ENCODE measurements around the gene CHMP2A.

DNA sequence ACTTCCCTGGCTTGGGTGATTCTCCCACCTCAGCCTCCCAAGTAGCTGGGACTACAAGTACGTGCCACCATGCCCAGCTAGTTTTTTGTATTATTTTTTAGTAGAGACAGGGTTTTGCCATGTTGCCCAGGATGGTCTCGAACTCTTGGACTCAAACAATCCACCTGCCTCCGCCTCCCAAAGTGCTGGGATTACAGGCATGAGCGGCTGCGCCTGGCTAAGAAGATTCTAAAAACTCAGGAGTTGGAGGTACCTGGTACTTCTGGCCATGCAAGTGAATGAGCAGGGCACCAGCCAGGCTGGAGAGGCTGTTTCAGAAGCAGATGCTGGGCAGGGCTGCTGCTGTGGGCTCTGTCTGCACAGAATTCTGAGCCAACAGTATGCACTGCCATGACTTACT lies 12.1 kb upstream of the CHMP2A start:
- TF ChIP-seq ZNF274 (IDR thresholded peaks at IDR 0.05; ENCODE audit: borderline replicate concordance, extremely low read depth, low read length) (no peak), POLR2A (IDR thresholded peaks at IDR 0.05; ENCODE audit: control extremely low read depth in 1 of 2, low read depth in 2 of 2, low read length in 2 of 2) (no peak), EZH2 (IDR thresholded peaks at IDR 0.05; ENCODE audit: low read depth, low read length, severe bottlenecking) (no peak), EP300 (IDR thresholded peaks at IDR 0.05; ENCODE audit: borderline replicate concordance in 1 of 2, low read depth in 2 of 2, low read length in 2 of 2) (no peak), POLR2AphosphoS5 (IDR thresholded peaks at IDR 0.05; ENCODE audit: low read depth, low read length) (no peak), BRCA1 (IDR thresholded peaks at IDR 0.05; ENCODE audit: low read depth, low read length) (no peak), SAP30 (IDR thresholded peaks at IDR 0.05; ENCODE audit: insufficient read depth, insufficient replicate concordance, low read length) (no peak), TCF12 (IDR thresholded peaks at IDR 0.05; ENCODE audit: low read depth, low read length) (no peak), CHD2 (IDR thresholded peaks at IDR 0.05; ENCODE audit: low read length) (no peak)
- TF ChIP-seq, protein P1, sequence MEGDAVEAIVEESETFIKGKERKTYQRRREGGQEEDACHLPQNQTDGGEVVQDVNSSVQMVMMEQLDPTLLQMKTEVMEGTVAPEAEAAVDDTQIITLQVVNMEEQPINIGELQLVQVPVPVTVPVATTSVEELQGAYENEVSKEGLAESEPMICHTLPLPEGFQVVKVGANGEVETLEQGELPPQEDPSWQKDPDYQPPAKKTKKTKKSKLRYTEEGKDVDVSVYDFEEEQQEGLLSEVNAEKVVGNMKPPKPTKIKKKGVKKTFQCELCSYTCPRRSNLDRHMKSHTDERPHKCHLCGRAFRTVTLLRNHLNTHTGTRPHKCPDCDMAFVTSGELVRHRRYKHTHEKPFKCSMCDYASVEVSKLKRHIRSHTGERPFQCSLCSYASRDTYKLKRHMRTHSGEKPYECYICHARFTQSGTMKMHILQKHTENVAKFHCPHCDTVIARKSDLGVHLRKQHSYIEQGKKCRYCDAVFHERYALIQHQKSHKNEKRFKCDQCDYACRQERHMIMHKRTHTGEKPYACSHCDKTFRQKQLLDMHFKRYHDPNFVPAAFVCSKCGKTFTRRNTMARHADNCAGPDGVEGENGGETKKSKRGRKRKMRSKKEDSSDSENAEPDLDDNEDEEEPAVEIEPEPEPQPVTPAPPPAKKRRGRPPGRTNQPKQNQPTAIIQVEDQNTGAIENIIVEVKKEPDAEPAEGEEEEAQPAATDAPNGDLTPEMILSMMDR (IDR thresholded peaks at IDR 0.05; ENCODE audit: control extremely low read depth in 1 of 3, insufficient read depth in 1 of 3, low read depth in 1 of 3, low read length in 3 of 3), result no peak

Data from H1 (cell line).